PC-9 (cell line): ENCODE results near the gene GRK4. TPM values are rescaled to one million over a fixed set of nuclear protein-coding genes. Genes with fewer than 3 reads are reported as not detected.

Experiments used
- BruUV-seq: library from RNA; stranded (reverse); fragments of 400-500 nt; replicated peaks from 2 replicates; lab custom pipeline; 2021; lab: Mats Ljungman, UMichigan
- CTCF ChIA-PET: fragments of 300-600 bp; sonication (Branson Sonifier 250); formaldehyde crosslinking; loops from one replicate; lab custom pipeline; 2022; ENCODE audit warnings: antibody characterized with exemption; lab: Charles Lee
- POLR2A ChIA-PET: fragments of 300-600 bp; sonication (Branson Sonifier 250); formaldehyde crosslinking; loops from one replicate; lab custom pipeline; 2022; ENCODE audit warnings: antibody characterized with exemption; ENCODE audit not compliant: unreplicated experiment; lab: Charles Lee
- DNase-seq, 2 experiments: peaks; one replicate each; pipeline versions ENCODE4 v3.0.0 to v3.0.0-alpha.2; 2015 to 2022; ENCODE audit warnings: mixed read lengths in 1 of 2
- H2AFZ ChIP-seq: fragments of 200-600 bp; sonication (generic); 2 replicates; pipeline ENCODE4 v1.8.1; 2017; ENCODE audit warnings: antibody characterized with exemption
- H3F3A ChIP-seq: fragments of 200-600 bp; sonication (generic); 2 replicates; pipeline ENCODE4 v1.8.1; 2017; ENCODE audit warnings: antibody characterized with exemption, mild to moderate bottlenecking, low read depth; ENCODE audit not compliant: insufficient read depth
- H3K27ac ChIP-seq: fragments of 200-600 bp; sonication (generic); 2 replicates; pipeline ENCODE4 v1.6.1; 2016; ENCODE audit warnings: mixed run types
- H3K27me3 ChIP-seq: fragments of 200-600 bp; sonication (generic); 2 replicates; pipeline ENCODE4 v1.6.1; 2016; ENCODE audit warnings: low read depth, mixed run types; ENCODE audit not compliant: insufficient read depth
- H3K36me3 ChIP-seq: fragments of 200-600 bp; sonication (generic); 2 replicates; pipeline ENCODE4 v1.6.1; 2016; ENCODE audit warnings: low read depth, mixed run types
- H3K4me1 ChIP-seq: fragments of 200-600 bp; sonication (generic); replicated peaks from 2 replicates; pipeline ENCODE4 v1.6.1; 2016; ENCODE audit warnings: mixed run types; ENCODE audit not compliant: insufficient read depth
- H3K4me2 ChIP-seq: fragments of 200-600 bp; sonication (generic); 2 replicates; pipeline ENCODE4 v1.6.1; 2017; ENCODE audit warnings: mixed run types
- H3K4me3 ChIP-seq: fragments of 200-600 bp; sonication (generic); 2 replicates; pipeline ENCODE4 v1.6.1; 2016; ENCODE audit warnings: mixed run types
- H3K79me2 ChIP-seq: fragments of 200-600 bp; sonication (generic); 2 replicates; pipeline ENCODE4 v1.6.1; 2017; ENCODE audit warnings: low read depth, mixed run types
- H3K9me2 ChIP-seq: fragments of 200-600 bp; sonication (generic); 2 replicates; pipeline ENCODE4 v1.8.1; 2017; ENCODE audit warnings: mild to moderate bottlenecking; ENCODE audit not compliant: insufficient read depth
- H3K9me3 ChIP-seq: fragments of 200-600 bp; sonication (generic); 2 replicates; pipeline ENCODE4 v1.8.1; 2016; ENCODE audit warnings: low read depth; ENCODE audit not compliant: insufficient read depth
- H4K20me1 ChIP-seq: fragments of 200-600 bp; sonication (generic); 2 replicates; pipeline ENCODE4 v1.8.1; 2017; ENCODE audit not compliant: insufficient read depth
- CTCF ChIP-seq: fragments of 200-600 bp; sonication (generic); conservative IDR thresholded peaks from 2 replicates; pipeline ENCODE4 v1.6.1; 2017; ENCODE audit warnings: mixed run types, antibody characterized with exemption, mild to moderate bottlenecking, moderate library complexity
- EZH2 ChIP-seq: fragments of 200-600 bp; sonication (generic); IDR thresholded peaks from 2 replicates; pipeline ENCODE4 v1.8.0; 2017; ENCODE audit warnings: antibody characterized with exemption, low read depth
- intact Hi-C: fragments of 100-400 bp; cut with micrococcal nuclease; formaldehyde crosslinking; loops from one replicate; pipeline ENCODE4 v1.10.0; 2022; ENCODE audit not compliant: unreplicated experiment
- total RNA-seq: library from RNA; stranded (reverse); gene quantifications from 2 replicates; pipeline ENCODE4 v1.2.3, GENCODE V29; 2021

GRK4 gene
- total RNA-seq, 1 experiment from 2014 or later = 3.1 TPM

GRCh38 chr4:2946812-2947600 lies 16.4 kb upstream of the GRK4 start:
- Histone ChIP-seq H3K4me3 (no peak overlapping the region), H3F3A (no peaks in the 10 kb centered on the region; the same call in 1 of the 2 replicates), H3K4me1 (no peaks in the 10 kb centered on the region), H3K36me3 (no peaks in the 10 kb centered on the region), H3K79me2 (no peaks in the 10 kb centered on the region), H3K27me3 (no peaks in the 10 kb centered on the region), H3K9me2 (no peaks in the 10 kb centered on the region), H4K20me1 (peaks cover 4% of the 10 kb centered on the region; the same call in 1 of the 2 replicates), H2AFZ (no peak overlapping the region), H3K9me3 (no peaks in the 10 kb centered on the region), H3K27ac (no peak overlapping the region), H3K4me2 (no peak overlapping the region)
- BruUV-seq = no TSS peak
- POLR2A ChIA-PET = no interaction called here
- intact Hi-C loops = no loop called here
- CTCF ChIA-PET = interaction anchor here (0.5 kb wide), 1 partner anchor 188 kb away, joined by 3 read pairs; no protein-coding TSS in a partner anchor
- DNase-seq = no peak
- TF ChIP-seq EZH2 (no peak), CTCF (no peak)

GRCh38 chr4:2947926-2948325 lies 15.4 kb upstream of the GRK4 start:
- POLR2A ChIA-PET = no interaction called here
- CTCF ChIA-PET = no interaction called here
- TF ChIP-seq CTCF (no peak), EZH2 (no peak)

GRCh38 chr4:2948895-2949781 lies 14.2 kb upstream of the GRK4 start:
- DNase-seq = no peak
- no peak overlapping the region for H3K4me3 ChIP-seq

More at GRCh38 chr4:2947926-2948325, 15.4 kb upstream of the GRK4 start:
- no peaks in the 10 kb centered on the region for H3K79me2 ChIP-seq
- H3K27ac ChIP-seq = no peak overlapping the region
- H2AFZ ChIP-seq = no peak overlapping the region
- H3K27me3 ChIP-seq = no peaks in the 10 kb centered on the region
- no peaks in the 10 kb centered on the region for H3K9me2 ChIP-seq
- H3K4me1 ChIP-seq = no peaks in the 10 kb centered on the region
- no TSS peak for BruUV-seq
- H3K36me3 ChIP-seq = no peaks in the 10 kb centered on the region
- no peaks in the 10 kb centered on the region; the same call in 1 of the 2 replicates for H3F3A ChIP-seq
- H3K9me3 ChIP-seq = no peaks in the 10 kb centered on the region
- H3K4me2 ChIP-seq = no peak overlapping the region
- H4K20me1 ChIP-seq = peaks cover 4% of the 10 kb centered on the region; the same call in 1 of the 2 replicates
- no peak for DNase-seq
- H3K4me3 ChIP-seq = no peak overlapping the region
- intact Hi-C loops = no loop called here

More at GRCh38 chr4:2948895-2949781, 14.2 kb upstream of the GRK4 start:
- Histone ChIP-seq H3K79me2 (no peaks in the 10 kb centered on the region), H3K9me3 (no peaks in the 10 kb centered on the region), H3F3A (no peaks in the 10 kb centered on the region; the same call in 1 of the 2 replicates), H3K27ac (no peak overlapping the region), H3K9me2 (no peaks in the 10 kb centered on the region), H3K36me3 (0 out of 2 replicates have a peak, but pooled peaks cover 3% of the 10 kb centered on the region), H3K4me1 (no peaks in the 10 kb centered on the region), H3K27me3 (no peaks in the 10 kb centered on the region), H4K20me1 (peaks cover 4% of the 10 kb centered on the region; the same call in 1 of the 2 replicates), H2AFZ (no peak overlapping the region), H3K4me2 (no peak overlapping the region)
- POLR2A ChIA-PET = no interaction called here
- TF ChIP-seq EZH2 (no peak), CTCF (peak; percentile 51; the same call in 1 of the 2 replicates)
- no TSS peak for BruUV-seq
- CTCF ChIA-PET = interaction anchor here (0.6 to 1.0 kb wide), 3 partner anchors 13 to 218 kb away, joined by 3 to 4 read pairs (median 3); no protein-coding TSS in a partner anchor
- intact Hi-C loops = loop anchor here (1.0 kb wide), 1 partner anchor 88 kb away; no protein-coding TSS in a partner anchor
